ENCODE data around the gene RHBDD1.

GRCh38 chr2:226797289-226797988, 38.4 kb upstream of the RHBDD1 start:
- TF ChIP-seq CTCF (IDR thresholded peaks at IDR 0.05) (no peak), POLR2A (IDR thresholded peaks at IDR 0.05) (no peak)

Measured in breast epithelium (tissue), 3 donors.